Panc1 (cell line): ENCODE results near the gene STRADA. TPM values are rescaled to one million over a fixed set of nuclear protein-coding genes. Genes with fewer than 3 reads are reported as not detected.

ENCODE experiments used
- ATAC-seq: fragments of 200-7000 bp; cut with Tn5 transposase; 2 replicates; pipeline ENCODE4 v1.9.1; 2020; ENCODE audit warnings: mild to moderate bottlenecking, moderate library complexity
- BruUV-seq: library from RNA; stranded (reverse); fragments of 400-500 nt; replicated peaks from 2 replicates; lab custom pipeline; 2021; lab: Mats Ljungman, UMichigan
- CTCF ChIA-PET: fragments of 300-600 bp; sonication (Branson Sonifier 250); formaldehyde crosslinking; loops from one replicate; lab custom pipeline; 2022; ENCODE audit warnings: antibody characterized with exemption; lab: Charles Lee
- POLR2A ChIA-PET: fragments of 300-600 bp; sonication (Branson Sonifier 250); formaldehyde crosslinking; loops from one replicate; lab custom pipeline; 2022; ENCODE audit warnings: antibody characterized with exemption; lab: Charles Lee
- DNase-seq: peaks from one replicate; pipeline ENCODE4 v3.0.0-alpha.2; 2010; ENCODE audit warnings: low read depth, low spot score
- H3K27ac ChIP-seq: 2 replicates; pipeline ENCODE4 v1.5.1; 2011; ENCODE audit warnings: mild to moderate bottlenecking, low read length, inconsistent platforms
- H3K27me3 ChIP-seq: fragments of 200-500 bp; sonication (Bioruptor generic); 2 replicates; pipeline ENCODE4 v1.6.0; 2014; ENCODE audit warnings: low read length, inconsistent platforms; ENCODE audit not compliant: control insufficient read depth, insufficient read depth
- H3K36me3 ChIP-seq: fragments of 200-500 bp; sonication (Bioruptor generic); 2 replicates; pipeline ENCODE4 v1.5.1; 2014; ENCODE audit warnings: inconsistent platforms, mild to moderate bottlenecking, low read length, moderate library complexity; ENCODE audit not compliant: control insufficient read depth, insufficient read depth
- H3K4me1 ChIP-seq: 2 replicates; pipeline ENCODE4 v1.5.1; 2011; ENCODE audit warnings: inconsistent platforms, mild to moderate bottlenecking, low read length, moderate library complexity; ENCODE audit not compliant: control insufficient read depth, insufficient read depth
- H3K4me3 ChIP-seq, 2 experiments: 2 replicates each; pipeline ENCODE4 v1.5.1; 2011 to 2012; ENCODE audit warnings: low read depth in 2 of 2, low read length in 2 of 2, mild to moderate bottlenecking in 2 of 2, inconsistent platforms in 1 of 2, moderate library complexity in 1 of 2
- H3K9me3 ChIP-seq: fragments of 200-500 bp; sonication (Bioruptor generic); 2 replicates; pipeline ENCODE4 v1.5.1; 2014; ENCODE audit warnings: low read depth, mild to moderate bottlenecking, inconsistent platforms, low read length, moderate library complexity; ENCODE audit not compliant: control insufficient read depth, insufficient read depth
- POLR2AphosphoS5 ChIP-seq: IDR thresholded peaks from 2 replicates; pipeline ENCODE4 v1.6.1; 2012; ENCODE audit warnings: mild to moderate bottlenecking, low read depth, low read length, moderate library complexity
- SIN3A ChIP-seq: IDR thresholded peaks from 2 replicates; pipeline ENCODE4 v1.6.1; 2012; ENCODE audit warnings: low read depth, mild to moderate bottlenecking, low read length, moderate library complexity, borderline replicate concordance; ENCODE audit not compliant: insufficient read depth
- TCF7L2 ChIP-seq: IDR thresholded peaks from 2 replicates; pipeline ENCODE4 v1.6.1; 2011; ENCODE audit warnings: mild to moderate bottlenecking, low read depth, low read length, inconsistent platforms
- in situ Hi-C: cut with HindIII; loops from 2 replicates; pipeline ENCODE4 v1.10.0; 2016; ENCODE audit warnings: low sequenced_read_pairs, low pct_unique_long_range_greater_than_20kb
- intact Hi-C: fragments of 100-400 bp; cut with micrococcal nuclease; formaldehyde crosslinking; loops from one replicate; pipeline ENCODE4 v1.10.0; 2022; ENCODE audit not compliant: unreplicated experiment
- total RNA-seq: library from RNA; stranded (reverse); gene quantifications from one replicate; pipeline ENCODE4 v1.2.1, GENCODE V29; 2021; ENCODE audit not compliant: unreplicated experiment
- TF ChIP-seq, protein P1 (sequence below): fragments of 450-650 bp; IDR thresholded peaks from 2 replicates; pipeline ENCODE4 v1.5.1; 2017; ENCODE audit warnings: mild to moderate bottlenecking
- TF ChIP-seq, protein P2 (sequence below), 2 experiments: IDR thresholded peaks; 2 replicates each; pipeline ENCODE4 v1.6.1; 2011 to 2012; ENCODE audit warnings: low read depth in 2 of 2, control low read depth in 1 of 2, low read length in 1 of 2, mild to moderate bottlenecking in 1 of 2, moderate library complexity in 1 of 2; ENCODE audit not compliant: insufficient read depth in 1 of 2

STRADA gene
- total RNA-seq, 1 experiment from 2014 or later, result 26.0 TPM

DNA sequence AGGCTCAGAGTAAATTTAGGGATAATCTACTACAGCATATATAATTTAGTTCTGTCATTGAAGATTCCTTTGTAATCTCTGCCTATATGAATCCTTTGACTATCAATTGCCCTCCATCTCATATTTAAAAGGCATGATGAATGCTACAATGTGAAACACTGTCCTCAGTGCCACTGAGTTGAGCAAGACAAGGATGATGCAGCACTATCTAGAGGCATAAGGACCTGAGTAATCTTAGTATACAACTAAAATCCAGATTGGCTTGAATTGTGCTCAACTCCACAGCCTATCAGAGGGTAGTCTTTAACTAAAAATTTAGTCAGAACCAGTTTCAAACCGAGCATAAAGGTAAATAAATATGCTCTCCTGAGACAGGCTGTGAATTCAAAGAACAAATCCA is 11.6 kb upstream of the STRADA start:
- intact Hi-C loops, result no loop called here
- H3K27ac ChIP-seq, result no peak overlapping the region
- ChIA-PET POLR2A (no interaction called here), CTCF (no interaction called here)
- no TSS peak for BruUV-seq
- peaks cover 36% of the 10 kb centered on the region for H3K36me3 ChIP-seq
- no peaks in the 10 kb centered on the region for H3K27me3 ChIP-seq
- TF ChIP-seq POLR2AphosphoS5, result no peak
- TF ChIP-seq, protein P1, sequence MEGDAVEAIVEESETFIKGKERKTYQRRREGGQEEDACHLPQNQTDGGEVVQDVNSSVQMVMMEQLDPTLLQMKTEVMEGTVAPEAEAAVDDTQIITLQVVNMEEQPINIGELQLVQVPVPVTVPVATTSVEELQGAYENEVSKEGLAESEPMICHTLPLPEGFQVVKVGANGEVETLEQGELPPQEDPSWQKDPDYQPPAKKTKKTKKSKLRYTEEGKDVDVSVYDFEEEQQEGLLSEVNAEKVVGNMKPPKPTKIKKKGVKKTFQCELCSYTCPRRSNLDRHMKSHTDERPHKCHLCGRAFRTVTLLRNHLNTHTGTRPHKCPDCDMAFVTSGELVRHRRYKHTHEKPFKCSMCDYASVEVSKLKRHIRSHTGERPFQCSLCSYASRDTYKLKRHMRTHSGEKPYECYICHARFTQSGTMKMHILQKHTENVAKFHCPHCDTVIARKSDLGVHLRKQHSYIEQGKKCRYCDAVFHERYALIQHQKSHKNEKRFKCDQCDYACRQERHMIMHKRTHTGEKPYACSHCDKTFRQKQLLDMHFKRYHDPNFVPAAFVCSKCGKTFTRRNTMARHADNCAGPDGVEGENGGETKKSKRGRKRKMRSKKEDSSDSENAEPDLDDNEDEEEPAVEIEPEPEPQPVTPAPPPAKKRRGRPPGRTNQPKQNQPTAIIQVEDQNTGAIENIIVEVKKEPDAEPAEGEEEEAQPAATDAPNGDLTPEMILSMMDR, result no peak
- no peak for TF ChIP-seq SIN3A
- TF ChIP-seq, protein P2, sequence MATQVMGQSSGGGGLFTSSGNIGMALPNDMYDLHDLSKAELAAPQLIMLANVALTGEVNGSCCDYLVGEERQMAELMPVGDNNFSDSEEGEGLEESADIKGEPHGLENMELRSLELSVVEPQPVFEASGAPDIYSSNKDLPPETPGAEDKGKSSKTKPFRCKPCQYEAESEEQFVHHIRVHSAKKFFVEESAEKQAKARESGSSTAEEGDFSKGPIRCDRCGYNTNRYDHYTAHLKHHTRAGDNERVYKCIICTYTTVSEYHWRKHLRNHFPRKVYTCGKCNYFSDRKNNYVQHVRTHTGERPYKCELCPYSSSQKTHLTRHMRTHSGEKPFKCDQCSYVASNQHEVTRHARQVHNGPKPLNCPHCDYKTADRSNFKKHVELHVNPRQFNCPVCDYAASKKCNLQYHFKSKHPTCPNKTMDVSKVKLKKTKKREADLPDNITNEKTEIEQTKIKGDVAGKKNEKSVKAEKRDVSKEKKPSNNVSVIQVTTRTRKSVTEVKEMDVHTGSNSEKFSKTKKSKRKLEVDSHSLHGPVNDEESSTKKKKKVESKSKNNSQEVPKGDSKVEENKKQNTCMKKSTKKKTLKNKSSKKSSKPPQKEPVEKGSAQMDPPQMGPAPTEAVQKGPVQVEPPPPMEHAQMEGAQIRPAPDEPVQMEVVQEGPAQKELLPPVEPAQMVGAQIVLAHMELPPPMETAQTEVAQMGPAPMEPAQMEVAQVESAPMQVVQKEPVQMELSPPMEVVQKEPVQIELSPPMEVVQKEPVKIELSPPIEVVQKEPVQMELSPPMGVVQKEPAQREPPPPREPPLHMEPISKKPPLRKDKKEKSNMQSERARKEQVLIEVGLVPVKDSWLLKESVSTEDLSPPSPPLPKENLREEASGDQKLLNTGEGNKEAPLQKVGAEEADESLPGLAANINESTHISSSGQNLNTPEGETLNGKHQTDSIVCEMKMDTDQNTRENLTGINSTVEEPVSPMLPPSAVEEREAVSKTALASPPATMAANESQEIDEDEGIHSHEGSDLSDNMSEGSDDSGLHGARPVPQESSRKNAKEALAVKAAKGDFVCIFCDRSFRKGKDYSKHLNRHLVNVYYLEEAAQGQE (IDR thresholded peaks at IDR 0.05; ENCODE audit: insufficient read depth in 1 of 2, low read depth in 2 of 2, low read length in 1 of 2), result no peak
- TF ChIP-seq TCF7L2, result no peak
- in situ Hi-C loops, result no loop called here
- no peaks in the 10 kb centered on the region for H3K9me3 ChIP-seq
- DNase-seq (no peak), ATAC-seq (no peak)
- no peak overlapping the region for H3K4me3 ChIP-seq
- H3K4me1 ChIP-seq, result no peaks in the 10 kb centered on the region

DNA sequence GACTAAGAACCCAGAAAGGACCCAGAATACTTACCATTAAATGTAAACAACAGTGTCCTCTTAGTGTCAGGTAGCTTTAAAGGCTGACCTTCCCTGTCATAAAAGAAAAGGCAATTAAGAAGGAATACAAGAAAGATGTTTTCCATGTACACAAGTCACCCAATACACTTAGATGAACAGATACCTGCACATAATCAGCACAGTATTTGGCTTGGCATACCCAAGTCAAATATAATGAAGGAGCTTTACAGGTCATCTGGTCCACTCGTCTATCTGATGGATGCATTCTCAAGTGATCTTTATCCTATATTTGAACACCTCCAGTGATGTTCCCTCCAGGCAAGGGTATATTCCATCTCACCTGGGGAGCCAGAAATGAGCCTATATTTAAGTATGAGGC is 11.1 kb upstream of the STRADA start:
- no peaks in the 10 kb centered on the region for H3K4me1 ChIP-seq
- H3K27ac ChIP-seq, result no peak overlapping the region
- no peaks in the 10 kb centered on the region for H3K27me3 ChIP-seq
- ATAC-seq (no peak), DNase-seq (no peak)
- CTCF ChIA-PET, result no interaction called here
- POLR2A ChIA-PET, result no interaction called here
- no peak overlapping the region for H3K4me3 ChIP-seq
- H3K9me3 ChIP-seq, result no peaks in the 10 kb centered on the region
- in situ Hi-C loops (no loop called here), intact Hi-C loops (no loop called here)
- no peak for TF ChIP-seq SIN3A
- TF ChIP-seq POLR2AphosphoS5, result no peak
- TF ChIP-seq TCF7L2, result no peak
- TF ChIP-seq, protein P1, result no peak
- TF ChIP-seq, protein P2 (IDR thresholded peaks at IDR 0.05; ENCODE audit: insufficient read depth in 1 of 2, low read depth in 2 of 2, low read length in 1 of 2), result no peak
- peaks cover 32% of the 10 kb centered on the region for H3K36me3 ChIP-seq
- no TSS peak for BruUV-seq
